Ovary (tissue), 9 donors: ENCODE data around the gene TP53I11. TPM values are rescaled to one million over a fixed set of nuclear protein-coding genes. Genes with fewer than 3 reads are reported as not detected.

Source experiments
- DNase-seq, 5 donors: peaks; one replicate each; pipeline ENCODE4 v3.0.0-alpha.2; 2019 to 2020
- H3K27ac ChIP-seq, 2 donors: fragments of 200-600 bp; one replicate each; pipeline versions ENCODE4 v1.5.1 to v1.8.0; 2019 to 2022
- H3K27me3 ChIP-seq: fragments of 200-600 bp; one replicate; pipeline ENCODE4 v1.8.0; 2022
- H3K36me3 ChIP-seq: fragments of 200-600 bp; sonication (generic); one replicate; pipeline ENCODE4 v1.5.1; 2019
- H3K4me1 ChIP-seq: one replicate; pipeline ENCODE4 v1.8.1; 2013; ENCODE audit warnings: mild to moderate bottlenecking, moderate library complexity; ENCODE audit not compliant: insufficient read depth
- H3K4me3 ChIP-seq: fragments of 200-600 bp; sonication (generic); one replicate; pipeline ENCODE4 v1.5.1; 2017
- H3K9me3 ChIP-seq, 2 donors: fragments of 200-600 bp in 1 of 2; sonication (generic) in 1 of 2; one replicate each; pipeline versions ENCODE4 v1.5.1 to v1.8.1; 2013 to 2019; ENCODE audit warnings: mild to moderate bottlenecking in 1 of 2, moderate library complexity in 1 of 2
- CTCF ChIP-seq, 3 donors: fragments of 450-650 bp in 2 of 3; fragments of 200-600 bp in 1 of 3; IDR thresholded peaks; one replicate each; pipeline versions ENCODE4 v1.5.1 to v1.8.0; 2016 to 2022; ENCODE audit warnings: antibody characterized with exemption in 3 of 3, mild to moderate bottlenecking in 1 of 3
- EP300 ChIP-seq: sonication (generic); formaldehyde crosslinking; IDR thresholded peaks from one replicate; pipeline ENCODE4 v1.6.1; 2017; ENCODE audit warnings: antibody characterized with exemption
- POLR2A ChIP-seq: fragments of 450-650 bp; IDR thresholded peaks from one replicate; pipeline ENCODE4 v1.6.1; 2017; ENCODE audit warnings: antibody characterized with exemption, mild to moderate bottlenecking, moderate library complexity
- WGBS, 3 donors: extraction: QIAGEN DNeasy Blood & Tissue Kit in 1 of 3; methylation state at CpG; one replicate each; pipeline versions ENCODE4 v1.1.5 to v1.1.7; 2013 to 2017; 5-methylcytosine and 5-hydroxymethylcytosine counted together
- intact Hi-C, 4 donors: fragments of 100-400 bp; cut with DNase I; formaldehyde crosslinking; loops; one replicate each; pipeline versions ENCODE4 v1.11.0 to v1.15.1; 2022 to 2023
- polyA plus RNA-seq, 2 donors: library from polyadenylated mRNA; stranded (reverse); fragments of 200-250 nt in 1 of 2; fragments of 350-450 nt in 1 of 2; fragmentation: Illumina TruSeq in 1 of 2; extraction: RNeasy Lipid Tissue Mini Kit (QIAGEN cat#74804) in 1 of 2; gene quantifications; one replicate each; pipeline ENCODE4 v1.2.3, GENCODE V29; 2013 to 2014
- total RNA-seq, 7 donors: library from RNA; depleted of rRNA in 2 of 7; stranded (reverse); fragments of >200 nt in 2 of 7; fragmentation: NEBNext Ultra II Directional in 3 of 7; extraction: Animal tissue kit (Norgen Biotek cat#: 25700) in 3 of 7; gene quantifications; one replicate each; pipeline versions ENCODE4 v1.1.0 to v1.2.4, GENCODE V29; 2016 to 2023
- donor health status: DM: no; HTN: no; CAD: no; lungs with moderate emphysema.
- donor health status: DM: no; HTN: no; CAD: no.
- donor health status: Bipolar disorder and iron deficiency.
- donor health status: DM: yes; HTN: yes; CAD: no.
- donor health status: DM: no; HTN: no; CAD: no.
- donor health status: DM: yes; HTN: yes; CAD: no.

Gene TP53I11
- total and polyA plus RNA-seq, 9 donors, result 9.2 to 51.9 (median 21.8) TPM

DNA sequence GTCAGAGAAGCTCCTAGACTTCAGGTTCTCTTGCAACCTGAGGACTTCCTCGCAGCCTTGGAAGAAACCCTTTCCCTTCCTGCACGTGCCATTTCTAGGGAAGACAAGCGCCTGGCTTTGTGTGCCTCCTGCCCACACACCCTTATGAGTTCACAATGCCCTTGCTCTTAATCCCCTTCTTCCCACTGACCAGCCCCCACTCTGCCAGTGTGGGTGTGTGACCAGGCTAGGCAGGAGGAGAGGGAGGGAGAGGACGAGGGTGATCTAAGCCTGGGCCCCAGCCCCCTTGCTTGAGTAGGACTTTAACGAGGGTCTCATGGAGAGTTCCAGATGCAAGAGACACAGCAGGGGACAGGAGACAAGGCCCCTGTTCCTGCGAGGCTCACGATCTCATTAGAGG is 30.2 kb downstream of the TP53I11 start:
- intact Hi-C loops, result no loop called here
- TF ChIP-seq CTCF (IDR thresholded peaks at IDR 0.05), result no peak
- TF ChIP-seq EP300, result no peak
- TF ChIP-seq POLR2A, result no peak
- Histone ChIP-seq H3K36me3 (no peaks in the 10 kb centered on the region), H3K9me3 (no peaks in the 10 kb centered on the region), H3K27me3 (no peaks in the 10 kb centered on the region), H3K4me1 (no peaks in the 10 kb centered on the region), H3K4me3 (no peak overlapping the region), H3K27ac (no peak overlapping the region)
- 70 to 77% (median 73%) methylated on average over 7 of the region's 7 CpGs for WGBS, 3 donors
- no peak for DNase-seq

DNA sequence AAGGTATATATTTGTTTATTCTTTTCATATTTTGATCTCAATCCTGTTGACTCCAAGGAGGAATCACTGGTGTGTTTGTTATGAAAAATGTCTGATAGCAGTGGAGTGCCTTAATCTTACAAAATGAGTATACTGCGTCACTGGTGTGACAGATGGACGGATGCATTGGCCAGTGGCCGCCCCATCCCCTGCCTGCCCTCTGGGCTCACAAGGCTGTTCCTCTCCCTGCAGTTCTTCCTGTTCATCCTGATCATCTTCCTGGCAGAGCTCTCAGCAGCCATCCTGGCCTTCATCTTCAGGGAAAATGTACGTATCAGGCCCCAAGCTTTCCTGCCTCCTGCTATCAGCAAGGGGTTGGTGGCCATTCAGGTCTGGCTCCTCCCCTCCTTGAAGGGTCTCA is 32.9 kb downstream of the TP53I11 start:
- TF ChIP-seq CTCF (IDR thresholded peaks at IDR 0.05), result no peak
- no peak for TF ChIP-seq EP300
- TF ChIP-seq POLR2A, result no peak
- DNase-seq, result no peak
- no peaks in the 10 kb centered on the region for H3K9me3 ChIP-seq
- no peak overlapping the region for H3K27ac ChIP-seq
- no peaks in the 10 kb centered on the region for H3K4me1 ChIP-seq
- WGBS, 3 donors, result 93 to 95% (median 95%) methylated on average over 4 of the region's 4 CpGs
- no peaks in the 10 kb centered on the region for H3K36me3 ChIP-seq
- no peaks in the 10 kb centered on the region for H3K27me3 ChIP-seq
- intact Hi-C loops, result no loop called here
- no peak overlapping the region for H3K4me3 ChIP-seq

DNA sequence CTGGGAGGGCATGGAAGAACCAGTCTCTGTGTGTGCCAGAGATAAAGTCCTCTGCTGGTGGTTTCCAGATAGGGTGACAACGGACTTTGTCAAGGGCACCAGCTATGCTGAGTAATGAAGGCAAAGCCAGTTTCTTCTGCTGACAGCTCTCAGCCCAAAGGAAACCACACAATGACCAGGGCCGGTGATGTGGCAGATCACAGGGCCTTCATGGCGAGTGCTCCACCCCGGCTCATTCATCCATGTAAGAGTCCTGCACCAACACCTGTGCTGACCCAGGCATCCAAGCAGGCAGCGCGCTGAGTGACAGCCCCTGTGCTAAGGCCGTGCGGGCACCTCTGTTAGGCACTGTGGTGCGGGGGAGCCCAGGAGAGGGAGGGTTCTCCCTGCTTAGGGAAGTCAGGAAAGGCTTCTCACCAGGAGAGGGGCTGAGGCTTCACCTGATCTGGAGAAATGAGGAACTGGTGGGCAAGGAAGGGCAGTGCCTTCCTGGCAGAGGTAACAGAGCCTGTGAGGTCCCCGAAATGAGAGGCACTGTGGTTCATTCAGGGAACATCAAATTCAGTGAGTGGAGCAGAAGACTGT is 33.8 kb downstream of the TP53I11 start:
- intact Hi-C loops, result no loop called here

DNA sequence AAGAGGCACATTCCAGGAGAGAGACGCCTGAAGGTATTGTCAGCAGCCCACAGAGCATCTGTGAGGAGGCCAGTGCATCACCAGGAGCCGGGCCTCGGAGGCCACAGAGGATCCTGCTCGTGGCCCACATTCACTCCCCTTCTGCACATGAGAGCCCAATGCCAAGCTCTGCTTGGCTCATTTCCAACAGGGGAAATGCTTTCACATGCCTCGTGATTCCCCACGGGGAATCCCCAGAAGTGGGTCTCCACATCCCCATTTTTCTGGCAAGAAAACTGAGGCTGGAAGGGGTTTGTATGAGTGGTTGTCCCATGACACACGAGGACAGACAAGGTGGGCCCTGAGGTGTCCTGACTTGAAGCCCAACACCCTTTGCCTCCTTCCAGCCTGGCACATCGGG is 34.4 kb downstream of the TP53I11 start:
- TF ChIP-seq EP300 (no peak), CTCF (IDR thresholded peaks at IDR 0.05) (no peak), POLR2A (no peak)
- Histone ChIP-seq H3K4me3 (no peak overlapping the region), H3K27ac (no peak overlapping the region), H3K4me1 (no peaks in the 10 kb centered on the region), H3K27me3 (no peaks in the 10 kb centered on the region), H3K9me3 (no peaks in the 10 kb centered on the region), H3K36me3 (no peaks in the 10 kb centered on the region)
- intact Hi-C loops, result no loop called here
- no peak for DNase-seq
- 70 to 77% (median 75%) methylated on average over 8 of the region's 8 CpGs for WGBS, 3 donors

More for the DNA sequence above, 33.8 kb downstream of the TP53I11 start:
- no peak overlapping the region for H3K4me3 ChIP-seq
- H3K27ac ChIP-seq, result no peak overlapping the region
- 77 to 82% (median 80%) methylated on average over 10 of the region's 10 CpGs for WGBS, 3 donors
- no peaks in the 10 kb centered on the region for H3K27me3 ChIP-seq
- TF ChIP-seq CTCF (IDR thresholded peaks at IDR 0.05) (no peak), EP300 (no peak), POLR2A (no peak)
- H3K9me3 ChIP-seq, result no peaks in the 10 kb centered on the region
- no peaks in the 10 kb centered on the region for H3K36me3 ChIP-seq
- no peak for DNase-seq
- no peaks in the 10 kb centered on the region for H3K4me1 ChIP-seq
